ENCODE data around the gene XPR1.

Gene XPR1

GRCh38 chr1:180892272-180892671, 260.4 kb downstream of the XPR1 start:
- no peak for TF ChIP-seq CTCF (IDR thresholded peaks at IDR 0.05; ENCODE audit: low read depth, low read length)
- H3K4me3 ChIP-seq (ENCODE audit: low read depth, low read length) = no peak overlapping the region
- DNase-seq (ENCODE audit: low read depth, low spot score) = no peak
- in situ Hi-C loops (cut with HindIII; ENCODE audit: low sequenced_read_pairs) = no loop called here

GRCh38 chr1:180892675-180893074, 260.9 kb downstream of the XPR1 start:
- H3K4me3 ChIP-seq (ENCODE audit: low read depth, low read length) = no peak overlapping the region
- no peak for TF ChIP-seq CTCF (IDR thresholded peaks at IDR 0.05; ENCODE audit: low read depth, low read length)
- no peak for DNase-seq (ENCODE audit: low read depth, low spot score)
- in situ Hi-C loops (cut with HindIII; ENCODE audit: low sequenced_read_pairs) = no loop called here

- no peak for TF ChIP-seq CTCF (IDR thresholded peaks at IDR 0.05; ENCODE audit: low read depth, low read length)
- in situ Hi-C loops (cut with HindIII; ENCODE audit: low sequenced_read_pairs) = no loop called here
- DNase-seq (ENCODE audit: low read depth, low spot score) = no peak
- no peak overlapping the region for H3K4me3 ChIP-seq (ENCODE audit: low read depth, low read length)
These were observed 261.8 kb downstream of the XPR1 start for GRCh38 chr1:180893614-180894013.

- no peak for TF ChIP-seq CTCF (IDR thresholded peaks at IDR 0.05; ENCODE audit: low read depth, low read length)
- no peak overlapping the region for H3K4me3 ChIP-seq (ENCODE audit: low read depth, low read length)
- in situ Hi-C loops (cut with HindIII; ENCODE audit: low sequenced_read_pairs) = no loop called here
- no peak for DNase-seq (ENCODE audit: low read depth, low spot score)
These were observed 264.3 kb downstream of the XPR1 start for GRCh38 chr1:180896161-180896560.

- in situ Hi-C loops (cut with HindIII; ENCODE audit: low sequenced_read_pairs) = no loop called here
- no peak overlapping the region for H3K4me3 ChIP-seq (ENCODE audit: low read depth, low read length)
- TF ChIP-seq CTCF (IDR thresholded peaks at IDR 0.05; ENCODE audit: low read depth, low read length) = no peak
- DNase-seq (ENCODE audit: low read depth, low spot score) = no peak
These were observed 266.8 kb downstream of the XPR1 start for GRCh38 chr1:180898441-180899219.

- no peak for TF ChIP-seq CTCF (IDR thresholded peaks at IDR 0.05; ENCODE audit: low read depth, low read length)
- in situ Hi-C loops (cut with HindIII; ENCODE audit: low sequenced_read_pairs) = no loop called here
- DNase-seq (ENCODE audit: low read depth, low spot score) = no peak
- no peak overlapping the region for H3K4me3 ChIP-seq (ENCODE audit: low read depth, low read length)
These were observed 267.4 kb downstream of the XPR1 start for GRCh38 chr1:180899262-180899661.
